OCI-LY3 (cell line): Measurements from ENCODE around the gene EAF1.

ENCODE experiments used
- CTCF ChIP-seq: fragments of 200-600, 300-600 bp; sonication (generic); IDR thresholded peaks from 2 replicates; pipeline ENCODE4 v1.5.1; 2014; ENCODE audit warnings: antibody characterized with exemption, low read length, low read depth
- EZH2phosphoT487 ChIP-seq: fragments of 200-600 bp; shearing (Covaris generic); IDR thresholded peaks from 2 replicates; pipeline ENCODE4 v1.6.1; 2018; ENCODE audit warnings: antibody characterized with exemption, mixed run types, low read depth

GRCh38 chr3:15491143-15491542, 63.7 kb downstream of the EAF1 start:
- TF ChIP-seq CTCF (no peak), EZH2phosphoT487 (no peak)
